UCSD-AML1 (cell line): ENCODE measurements around the gene LCN9.

Source experiments
- DNase-seq: peaks from one replicate; lab custom pipeline; 2025; ENCODE audit not compliant: unreplicated experiment; lab: John Stamatoyannopoulos, UW

The LCN9 gene

DNA sequence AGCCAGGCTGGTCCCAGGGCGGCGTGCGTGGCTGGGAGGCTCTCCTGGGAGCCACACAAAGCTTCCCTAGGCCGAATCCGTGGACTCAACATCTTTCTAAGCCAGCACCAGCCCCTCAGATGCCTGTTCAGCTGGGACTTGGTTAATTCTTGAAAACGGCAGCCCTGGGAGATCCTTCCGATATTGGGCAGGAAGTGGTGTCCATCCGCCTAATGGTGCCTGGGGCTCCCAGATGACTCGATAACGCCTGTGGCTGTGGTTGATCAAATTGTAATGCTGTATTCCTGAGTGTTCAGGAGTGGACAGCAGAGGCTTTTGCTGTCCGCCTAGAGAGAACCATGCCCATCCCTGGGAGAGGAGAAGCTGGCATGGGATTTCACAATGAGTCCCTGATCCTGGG, 52.9 kb downstream of the LCN9 start:
- no peak for DNase-seq
